Medulla oblongata (tissue), 1 donor: ENCODE data around the gene SLX1B.
"Not testable (repeated sequence)": the region's sequence is repeated elsewhere in the genome, so short reads cannot be mapped to it uniquely, and the experiment has no call there.

Experiments used
- DNase-seq: peaks from one replicate; pipeline ENCODE4 v3.0.0-alpha.2; 2015; ENCODE audit errors: extremely low spot score

SLX1B gene

GRCh38 chr16:29454269-29454668 is at the start of gene SLX1B, which contains the start of gene BOLA2:
Gene SLX1B (plus strand): TSS chr16:29454533.
Gene BOLA2 (minus strand): TSS chr16:29454351. CDS start chr16:29454253, 98 bp downstream.
- not testable (repeated sequence) for DNase-seq

GRCh38 chr16:29405249-29405648 is 49.1 kb upstream of the SLX1B start:
- DNase-seq: not testable (repeated sequence)

GRCh38 chr16:29423587-29423986 is 30.7 kb upstream of the SLX1B start:
- not testable (repeated sequence) for DNase-seq

GRCh38 chr16:29425390-29425789 is 28.9 kb upstream of the SLX1B start:
- DNase-seq: not testable (repeated sequence)

GRCh38 chr16:29453754-29454153 is 579 bp upstream of the SLX1B start:
- not testable (repeated sequence) for DNase-seq

DNA sequence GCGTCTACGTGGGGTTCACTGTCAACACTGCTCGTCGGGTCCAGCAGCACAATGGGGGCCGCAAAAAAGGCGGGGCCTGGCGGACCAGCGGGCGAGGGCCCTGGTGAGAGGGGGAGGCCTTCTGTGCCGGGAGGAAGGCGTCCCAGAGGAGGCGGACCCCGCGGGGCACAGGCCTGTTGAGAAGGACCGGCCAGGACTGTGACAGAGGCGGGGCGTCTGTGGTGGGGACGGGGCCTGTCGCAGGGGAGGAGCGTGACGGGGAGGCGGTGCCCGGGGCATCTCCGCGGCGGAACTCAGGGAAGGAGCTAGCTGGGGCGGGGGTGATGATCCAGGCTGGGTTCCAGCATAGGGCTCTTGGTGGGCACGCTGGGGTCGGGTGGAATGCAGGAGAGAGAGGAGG is 495 bp downstream of the SLX1B start:
- not testable (repeated sequence) for DNase-seq

DNA sequence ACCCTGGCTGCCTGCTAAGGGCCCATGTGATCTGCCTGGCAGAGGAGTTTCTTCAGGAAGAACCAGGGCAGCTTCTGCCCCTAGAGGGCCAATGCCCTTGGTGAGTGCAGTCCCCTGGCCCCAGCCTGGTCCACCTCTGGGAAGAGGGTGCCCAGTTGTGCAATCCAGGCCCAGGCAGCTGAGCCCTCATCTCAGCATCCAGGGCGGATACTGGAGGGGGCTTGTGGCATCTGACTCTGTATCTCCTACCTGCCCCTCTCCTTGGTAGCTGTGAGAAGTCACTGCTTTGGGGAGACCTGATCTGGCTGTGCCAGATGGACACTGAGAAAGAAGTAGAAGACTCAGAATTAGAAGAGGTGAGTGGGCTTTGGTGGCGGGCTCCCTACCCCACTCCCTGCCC is 3.3 kb downstream of the SLX1B start:
- DNase-seq: not testable (repeated sequence)

GRCh38 chr16:29459706-29460646 is 5.6 kb downstream of the SLX1B start, which contains the start of gene SULT1A4:
Gene SULT1A4 (plus strand): TSS chr16:29459913. CDS start chr16:29461386, 1,473 bp downstream.
- not testable (repeated sequence) for DNase-seq

DNA sequence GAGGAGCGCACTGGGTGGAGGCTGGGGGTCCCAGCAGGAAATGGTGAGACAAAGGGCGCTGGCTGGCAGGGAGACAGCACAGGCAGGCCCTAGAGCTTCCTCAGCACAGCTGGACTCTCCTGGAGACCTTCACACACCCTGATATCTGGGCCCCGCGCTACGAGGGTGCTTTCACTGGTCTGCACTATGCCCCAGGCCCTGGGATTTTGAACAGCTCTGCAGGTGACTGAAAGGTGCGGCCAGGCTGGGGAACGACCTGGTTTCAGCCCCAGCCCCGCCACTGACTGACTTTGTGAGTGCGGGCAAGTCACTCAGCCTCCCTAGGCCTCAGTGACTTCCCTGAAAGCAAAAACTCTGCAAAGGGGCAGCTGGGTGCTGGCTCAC is 6.3 kb downstream of the SLX1B start:
- not testable (repeated sequence) for DNase-seq

- DNase-seq: not testable (repeated sequence)
Observed at GRCh38 chr16:29465985-29466824, 11.9 kb downstream of the SLX1B start.

GRCh38 chr16:29466904-29467303 is 12.6 kb downstream of the SLX1B start:
- not testable (repeated sequence) for DNase-seq

GRCh38 chr16:29467654-29468366 is 13.5 kb downstream of the SLX1B start:
- not testable (repeated sequence) for DNase-seq

- not testable (repeated sequence) for DNase-seq
Observed at GRCh38 chr16:29469660-29470059, 15.3 kb downstream of the SLX1B start.

- DNase-seq: not testable (repeated sequence)
Observed at GRCh38 chr16:29472065-29472464, 17.7 kb downstream of the SLX1B start.

- not testable (repeated sequence) for DNase-seq
Observed at GRCh38 chr16:29482276-29482675, 27.9 kb downstream of the SLX1B start.

- not testable (repeated sequence) for DNase-seq
Observed at GRCh38 chr16:29506308-29506707, 52.0 kb downstream of the SLX1B start, which contains the start of gene NPIPB12. Gene NPIPB12 (minus strand): TSS chr16:29506408.
